NCI-H748 (cell line): ENCODE results near the gene NEK5.
"Not testable (repeated sequence)": the region's sequence is repeated elsewhere in the genome, so short reads cannot be mapped to it uniquely, and the experiment has no call there.

ENCODE experiments used
- DNase-seq: peaks from one replicate; lab custom pipeline; 2025; ENCODE audit not compliant: unreplicated experiment; lab: John Stamatoyannopoulos, UW

Gene NEK5, protein sequence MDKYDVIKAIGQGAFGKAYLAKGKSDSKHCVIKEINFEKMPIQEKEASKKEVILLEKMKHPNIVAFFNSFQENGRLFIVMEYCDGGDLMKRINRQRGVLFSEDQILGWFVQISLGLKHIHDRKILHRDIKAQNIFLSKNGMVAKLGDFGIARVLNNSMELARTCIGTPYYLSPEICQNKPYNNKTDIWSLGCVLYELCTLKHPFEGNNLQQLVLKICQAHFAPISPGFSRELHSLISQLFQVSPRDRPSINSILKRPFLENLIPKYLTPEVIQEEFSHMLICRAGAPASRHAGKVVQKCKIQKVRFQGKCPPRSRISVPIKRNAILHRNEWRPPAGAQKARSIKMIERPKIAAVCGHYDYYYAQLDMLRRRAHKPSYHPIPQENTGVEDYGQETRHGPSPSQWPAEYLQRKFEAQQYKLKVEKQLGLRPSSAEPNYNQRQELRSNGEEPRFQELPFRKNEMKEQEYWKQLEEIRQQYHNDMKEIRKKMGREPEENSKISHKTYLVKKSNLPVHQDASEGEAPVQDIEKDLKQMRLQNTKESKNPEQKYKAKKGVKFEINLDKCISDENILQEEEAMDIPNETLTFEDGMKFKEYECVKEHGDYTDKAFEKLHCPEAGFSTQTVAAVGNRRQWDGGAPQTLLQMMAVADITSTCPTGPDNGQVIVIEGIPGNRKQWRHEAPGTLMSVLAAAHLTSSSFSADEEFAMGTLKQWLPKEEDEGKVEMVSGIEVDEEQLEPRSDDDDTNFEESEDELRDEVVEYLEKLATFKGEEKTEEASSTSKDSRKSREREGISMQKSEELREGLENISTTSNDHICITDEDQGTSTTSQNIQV

GRCh38 chr13:52128714-52129700, at the start of gene NEK5:
NEK5 (minus strand) TSS chr13:52129073; CDS start chr13:52127482, 1,591 bp downstream.
- DNase-seq, result peak; percentile 83

DNA sequence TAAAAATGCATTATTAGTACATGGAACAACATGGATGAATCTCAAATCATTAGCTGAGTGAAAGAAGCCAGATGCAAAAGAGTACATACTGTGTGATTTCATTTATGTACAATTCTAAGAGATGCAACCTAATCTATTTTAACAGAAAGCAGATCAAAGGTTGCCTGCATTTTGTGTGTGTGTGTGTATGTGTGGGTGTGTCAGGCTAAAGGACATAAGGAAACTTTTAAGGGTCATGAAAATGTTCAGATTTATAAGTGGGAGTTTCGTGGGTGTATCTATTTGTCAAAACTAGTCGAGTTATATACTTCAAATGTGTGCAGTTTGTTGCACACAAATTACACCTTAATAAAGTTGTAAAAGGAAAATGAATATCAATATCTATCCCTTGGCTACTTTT, 48.4 kb upstream of the NEK5 start:
- DNase-seq, result no peak

GRCh38 chr13:52173970-52174369, 45.1 kb upstream of the NEK5 start:
- not testable (repeated sequence) for DNase-seq

DNA sequence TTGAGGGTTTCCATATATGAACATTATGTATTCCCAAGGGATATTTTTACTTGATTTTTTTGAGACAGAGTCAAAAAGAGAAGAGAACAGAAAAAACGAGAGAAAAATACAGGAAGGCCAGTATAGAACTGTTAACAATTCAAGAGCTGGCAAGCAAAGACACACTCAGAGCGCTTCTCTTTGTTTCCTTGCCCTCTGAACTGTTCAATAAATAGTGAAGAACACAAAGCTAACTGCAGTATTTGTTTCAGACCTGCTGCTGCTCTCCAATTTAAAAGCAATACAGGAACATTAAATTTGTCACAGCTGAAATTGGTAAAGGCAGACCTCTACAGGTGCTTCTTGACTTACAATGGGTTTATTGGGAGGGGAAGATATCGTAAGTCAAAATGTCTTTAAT, 44.5 kb upstream of the NEK5 start:
- DNase-seq, result no peak

- not testable (repeated sequence) for DNase-seq
Observed at GRCh38 chr13:52171686-52172085, 42.8 kb upstream of the NEK5 start.

DNA sequence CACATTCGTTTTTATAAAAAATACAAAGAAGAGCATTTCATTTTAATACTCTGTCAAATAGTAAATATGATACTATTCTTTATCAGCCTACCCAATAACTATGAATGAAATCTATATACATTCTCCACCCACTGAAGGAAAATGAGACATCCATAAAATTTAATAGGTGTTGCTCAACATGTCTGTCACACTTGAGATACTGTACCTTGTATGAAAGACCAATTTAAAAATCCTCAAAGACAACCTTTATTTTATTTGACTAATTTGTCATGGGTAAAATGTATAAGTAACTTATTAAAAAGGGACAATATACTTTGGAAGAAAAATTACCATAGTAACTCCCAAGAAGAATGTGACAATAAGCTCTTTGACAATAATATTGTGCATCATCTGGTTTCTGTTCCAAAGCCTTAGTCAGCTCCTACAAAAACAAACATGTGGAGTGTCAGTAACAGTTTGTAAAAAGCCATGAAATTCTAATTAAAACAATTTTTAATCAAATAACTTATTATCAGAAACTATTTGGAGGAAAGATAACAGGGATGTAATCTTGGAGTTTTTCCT, 42.0 kb upstream of the NEK5 start:
- not testable (repeated sequence) for DNase-seq

- DNase-seq, result no peak
Observed at GRCh38 chr13:52169839-52170238, 41.0 kb upstream of the NEK5 start.

GRCh38 chr13:52165411-52165810, 36.5 kb upstream of the NEK5 start:
- no peak for DNase-seq

- DNase-seq, result no peak
Observed at GRCh38 chr13:52164989-52165388, 36.1 kb upstream of the NEK5 start.

DNA sequence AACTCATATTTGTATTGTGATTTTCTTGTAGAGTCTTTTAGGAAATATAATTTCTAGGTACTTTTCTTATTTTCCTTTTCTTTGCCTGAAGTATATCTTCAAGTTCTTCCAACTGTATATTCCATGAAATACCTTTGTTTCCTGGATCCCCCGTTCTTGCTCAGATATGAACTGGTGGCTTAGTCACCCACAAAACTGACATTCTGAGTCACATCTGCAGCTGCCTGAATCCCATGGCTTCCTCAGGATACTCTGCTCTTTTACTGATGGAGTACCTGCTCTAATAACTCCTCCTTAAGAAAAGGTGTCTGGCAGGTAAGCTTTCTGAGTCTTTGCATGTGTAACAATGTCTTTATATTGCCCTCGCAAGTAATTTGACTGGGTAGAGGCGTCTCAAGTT, 35.0 kb upstream of the NEK5 start:
- DNase-seq, result not testable (repeated sequence)

DNA sequence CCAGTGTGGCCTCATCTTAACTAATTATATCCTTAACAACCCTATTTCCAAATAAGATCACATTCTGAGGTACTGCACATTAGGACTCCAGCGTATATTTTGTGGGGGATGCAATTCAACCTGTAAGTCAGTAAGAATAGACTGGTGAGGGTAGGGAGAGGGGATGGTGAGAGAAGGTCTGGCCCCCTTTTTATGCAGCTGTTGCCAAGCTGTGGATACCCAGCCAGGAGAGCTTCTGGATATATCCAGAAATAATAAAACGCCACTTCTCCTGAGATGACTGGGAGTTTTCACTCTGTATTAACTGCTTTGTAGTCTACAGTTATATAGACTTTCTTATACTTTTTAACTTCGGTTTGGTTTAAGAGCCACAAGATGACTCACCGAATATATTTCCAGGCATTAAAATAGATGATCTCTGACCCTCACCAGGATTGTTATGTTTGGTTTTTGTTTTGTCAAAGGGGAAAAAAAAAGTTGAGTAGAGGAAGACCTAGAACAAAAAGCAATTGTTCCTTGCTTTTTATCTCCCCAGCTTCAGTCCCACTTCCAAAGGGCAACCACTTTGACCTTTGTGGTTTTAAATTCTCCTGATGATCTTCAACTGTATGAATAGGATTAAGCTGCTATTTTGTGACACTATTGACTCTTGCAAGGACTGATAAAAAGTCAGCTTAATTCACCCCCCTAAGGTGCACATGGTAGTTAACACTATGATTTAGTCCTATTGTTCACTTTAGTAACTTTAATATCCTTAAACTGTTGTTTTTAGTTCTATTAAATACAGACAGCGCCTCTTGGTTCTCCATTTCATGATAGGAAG, 33.6 kb upstream of the NEK5 start:
- no peak for DNase-seq

GRCh38 chr13:52161181-52161646, 32.3 kb upstream of the NEK5 start:
- no peak for DNase-seq

DNA sequence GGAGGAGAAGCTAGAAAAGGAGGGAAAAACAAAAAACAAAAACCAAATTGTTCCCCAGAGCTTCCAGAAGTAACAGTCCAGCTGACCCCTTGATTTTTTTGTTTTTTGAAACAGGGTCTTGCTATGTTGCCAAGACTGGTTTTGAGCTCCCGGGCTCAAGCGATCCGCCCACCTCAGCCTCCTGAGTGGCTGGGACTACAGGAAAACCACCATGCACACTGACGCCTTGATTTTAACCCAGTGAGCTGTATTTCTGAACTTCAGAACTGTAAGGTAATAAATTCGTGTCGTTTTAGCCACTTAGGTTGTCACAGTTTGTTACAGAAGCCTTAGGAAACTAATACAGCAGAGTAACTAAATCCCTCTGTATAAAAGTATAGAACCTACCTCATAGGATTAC, 31.6 kb upstream of the NEK5 start:
- no peak for DNase-seq

GRCh38 chr13:52160053-52160452, 31.2 kb upstream of the NEK5 start:
- no peak for DNase-seq

DNA sequence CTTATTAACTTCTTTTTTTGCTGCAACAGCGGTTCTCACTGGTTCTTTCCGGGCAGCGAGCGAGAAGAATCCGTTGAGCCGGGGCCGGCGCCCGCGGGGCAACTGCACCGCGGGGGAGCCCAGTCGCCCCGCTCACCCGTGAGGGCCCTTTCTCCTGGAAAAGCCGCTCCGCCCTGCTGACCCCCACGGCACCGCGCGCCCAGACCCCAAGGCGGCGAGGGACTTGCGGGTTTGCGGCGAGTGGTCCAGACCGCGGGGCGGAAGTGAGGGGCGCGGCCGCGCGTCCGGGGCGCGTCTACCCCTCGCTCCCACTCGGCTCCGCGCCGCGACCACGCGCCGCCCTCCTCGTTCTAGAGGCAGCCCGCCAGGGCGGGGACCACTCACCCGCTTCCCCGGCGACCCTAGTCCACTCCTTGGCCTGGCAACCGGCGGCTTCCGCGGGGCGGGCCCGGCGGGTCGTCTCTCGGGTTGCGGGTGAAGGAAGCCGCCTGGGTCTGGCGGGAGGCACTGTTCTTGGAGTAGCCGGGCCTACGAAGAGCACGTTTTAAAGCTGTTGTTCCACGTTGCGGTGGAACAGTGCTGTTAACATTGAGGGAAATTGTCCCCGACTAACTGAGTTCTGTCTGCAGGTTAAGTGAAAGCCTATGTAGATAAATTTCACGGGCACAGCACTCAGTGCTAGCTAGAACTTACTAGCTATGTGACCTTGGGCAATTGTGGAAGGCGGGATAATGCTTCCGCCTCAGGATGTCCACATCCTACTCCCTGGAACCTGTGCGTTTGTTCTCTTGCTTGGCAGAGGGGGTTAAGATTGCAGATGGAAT, 30.5 kb upstream of the NEK5 start, which contains the start of gene NEK3:
Gene NEK3, minus strand, starts transcription at position 439 of the 824 bp plus-strand sequence. CDS start 3,406 bp downstream, outside the sequence.
- DNase-seq, result peak; percentile 79

- peak; percentile 54 for DNase-seq
Observed at GRCh38 chr13:52158629-52159158, 29.8 kb upstream of the NEK5 start.

GRCh38 chr13:52156724-52157261, 27.9 kb upstream of the NEK5 start:
- DNase-seq, result no peak

DNA sequence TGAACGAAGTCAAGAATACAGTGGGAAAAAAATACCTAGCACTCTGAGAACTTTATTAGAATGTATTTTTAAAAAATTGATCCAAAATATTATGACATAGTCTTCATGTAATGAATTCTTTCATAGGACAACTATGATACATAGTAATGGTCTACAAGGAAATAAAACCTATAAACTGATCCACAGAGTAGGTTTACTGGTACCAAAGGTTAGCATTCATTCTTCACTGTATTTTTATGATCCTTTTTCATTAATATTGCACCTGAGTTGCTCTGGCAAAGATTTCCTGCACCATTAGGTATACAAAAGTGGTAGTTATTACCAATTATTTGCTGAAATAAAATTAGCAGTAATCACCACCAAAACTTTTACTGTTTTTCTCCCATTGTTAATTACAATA, 26.3 kb upstream of the NEK5 start:
- no peak for DNase-seq
